IMR-90 (cell line): ENCODE measurements around the gene CCDC148. TPM values are rescaled to one million over a fixed set of nuclear protein-coding genes. Genes with fewer than 3 reads are reported as not detected.

ENCODE experiments used
- ATAC-seq: fragments of 200-7000 bp; cut with Tn5 transposase; 2 replicates; pipeline ENCODE4 v1.9.1; 2020; ENCODE audit warnings: low read depth, mild to moderate bottlenecking, moderate library complexity
- BruUV-seq: library from RNA; stranded (reverse); fragments of 400-500 nt; replicated peaks from 2 replicates; lab custom pipeline; 2021; lab: Mats Ljungman, UMichigan
- CTCF ChIA-PET: fragments of 300-600 bp; formaldehyde crosslinking; extraction: SDS; loops from one replicate; lab custom pipeline; 2021; ENCODE audit warnings: antibody characterized with exemption; lab: Yijun Ruan, JAX
- POLR2A ChIA-PET: fragments of 300-600 bp; sonication (Branson Sonifier 250); formaldehyde crosslinking; loops from one replicate; lab custom pipeline; 2022; ENCODE audit warnings: antibody characterized with exemption; ENCODE audit not compliant: unreplicated experiment; lab: Charles Lee
- DNase-seq: peaks from one replicate; pipeline ENCODE4 v3.0.0; 2013
- H2AFZ ChIP-seq: replicated peaks from 2 replicates; pipeline ENCODE3; 2013; ENCODE audit warnings: low read length, mild to moderate bottlenecking; ENCODE audit not compliant: poor library complexity
- H2AK5ac ChIP-seq: 2 replicates; pipeline ENCODE4 v1.6.1; 2013; ENCODE audit warnings: low read depth, low read length, inconsistent platforms
- H2AK9ac ChIP-seq: replicated peaks from 2 replicates; pipeline ENCODE3; 2013; ENCODE audit warnings: mild to moderate bottlenecking, low read depth, low read length, moderate library complexity; ENCODE audit not compliant: poor library complexity
- H2BK120ac ChIP-seq: 2 replicates; pipeline ENCODE4 v1.6.1; 2013; ENCODE audit warnings: low read depth, low read length, inconsistent platforms
- H2BK15ac ChIP-seq: 3 replicates; pipeline ENCODE4 v1.6.1; 2013; ENCODE audit warnings: low read depth, low read length, inconsistent platforms
- H2BK20ac ChIP-seq: 2 replicates; pipeline ENCODE4 v1.6.1; 2013; ENCODE audit warnings: low read depth, mild to moderate bottlenecking, inconsistent platforms, low read length, moderate library complexity
- H2BK5ac ChIP-seq: 2 replicates; pipeline ENCODE4 v1.6.1; 2013; ENCODE audit warnings: mild to moderate bottlenecking, low read depth, low read length, inconsistent platforms; ENCODE audit not compliant: poor library complexity, severe bottlenecking
- H3K14ac ChIP-seq: replicated peaks from 2 replicates; pipeline ENCODE4 v1.6.1; 2013; ENCODE audit warnings: low read depth, low read length, inconsistent platforms
- H3K18ac ChIP-seq: 2 replicates; pipeline ENCODE4 v1.6.1; 2013; ENCODE audit warnings: low read depth, low read length, control low read depth
- H3K23ac ChIP-seq: 2 replicates; pipeline ENCODE4 v1.6.1; 2013; ENCODE audit warnings: low read depth, low read length, inconsistent platforms
- H3K27ac ChIP-seq: 2 replicates; pipeline ENCODE4 v1.5.1; 2013; ENCODE audit warnings: mild to moderate bottlenecking, control low read depth, low read length; ENCODE audit not compliant: insufficient read depth
- H3K27me3 ChIP-seq: 2 replicates; pipeline ENCODE4 v1.6.1; 2013; ENCODE audit warnings: low read length; ENCODE audit not compliant: control insufficient read depth, insufficient read depth
- H3K36me3 ChIP-seq: 2 replicates; pipeline ENCODE4 v1.6.1; 2013; ENCODE audit warnings: low read length, mixed read lengths; ENCODE audit not compliant: control insufficient read depth, insufficient read depth
- H3K4ac ChIP-seq: 2 replicates; pipeline ENCODE4 v1.6.1; 2013; ENCODE audit warnings: low read depth, low read length, inconsistent platforms
- H3K4me1 ChIP-seq: 2 replicates; pipeline ENCODE4 v1.6.1; 2013; ENCODE audit warnings: low read length, mixed read lengths; ENCODE audit not compliant: control insufficient read depth, insufficient read depth
- H3K4me2 ChIP-seq: 2 replicates; pipeline ENCODE4 v1.6.1; 2013; ENCODE audit warnings: low read depth, mild to moderate bottlenecking, control low read depth, low read length, moderate library complexity
- H3K4me3 ChIP-seq: 2 replicates; pipeline ENCODE4 v1.5.1; 2013; ENCODE audit warnings: low read depth, mild to moderate bottlenecking, control low read depth, low read length, moderate library complexity; ENCODE audit not compliant: insufficient read depth
- H3K56ac ChIP-seq: 2 replicates; pipeline ENCODE4 v1.6.1; 2013; ENCODE audit warnings: low read length, inconsistent platforms; ENCODE audit not compliant: insufficient read depth; ENCODE audit errors: extremely low read depth
- H3K79me1 ChIP-seq, 2 experiments: 2 replicates each; pipeline ENCODE4 v1.6.1; 2013; ENCODE audit warnings: low read length in 2 of 2, inconsistent platforms in 1 of 2, low read depth in 1 of 2
- H3K9ac ChIP-seq: 2 replicates; pipeline ENCODE4 v1.6.1; 2013; ENCODE audit warnings: low read depth, low read length, control low read depth
- H3K9me1 ChIP-seq: 2 replicates; pipeline ENCODE4 v1.6.1; 2013; ENCODE audit warnings: low read length, inconsistent platforms; ENCODE audit not compliant: insufficient read depth
- H3K9me3 ChIP-seq: 2 replicates; pipeline ENCODE4 v1.6.1; 2013; ENCODE audit warnings: low read length; ENCODE audit not compliant: control insufficient read depth, insufficient read depth
- H4K20me1 ChIP-seq: 2 replicates; pipeline ENCODE4 v1.6.1; 2013; ENCODE audit warnings: low read length, inconsistent platforms; ENCODE audit not compliant: insufficient read depth
- H4K5ac ChIP-seq: 2 replicates; pipeline ENCODE4 v1.6.1; 2013; ENCODE audit warnings: mild to moderate bottlenecking, low read depth, low read length, control low read depth
- H4K8ac ChIP-seq, 2 experiments: 2 replicates each; pipeline ENCODE4 v1.6.1; 2013; ENCODE audit warnings: low read depth in 2 of 2, low read length in 2 of 2, control low read depth in 1 of 2, inconsistent platforms in 1 of 2
- H4K91ac ChIP-seq: 2 replicates; pipeline ENCODE4 v1.6.1; 2013; ENCODE audit warnings: low read depth, low read length, inconsistent platforms; ENCODE audit not compliant: insufficient read depth
- BHLHE40 ChIP-seq: fragments of 150-350 bp; IDR thresholded peaks from 2 replicates; pipeline ENCODE4 v1.6.1; 2016; ENCODE audit warnings: mild to moderate bottlenecking, low read depth, low read length
- CEBPB ChIP-seq: IDR thresholded peaks from 2 replicates; pipeline ENCODE4 v1.6.1; 2012; ENCODE audit warnings: low read depth, low read length, improper control_type of control experiment
- CHD1 ChIP-seq: IDR thresholded peaks from 2 replicates; pipeline ENCODE4 v1.6.1; 2012; ENCODE audit warnings: low read depth, low read length, improper control_type of control experiment
- CTCF ChIP-seq: conservative IDR thresholded peaks from 2 replicates; pipeline ENCODE4 v1.5.1; 2012; ENCODE audit warnings: mild to moderate bottlenecking, low read depth, low read length, improper control_type of control experiment
- ELK1 ChIP-seq: fragments of 150-350 bp; IDR thresholded peaks from 2 replicates; pipeline ENCODE4 v1.6.1; 2016; ENCODE audit warnings: low read depth, mild to moderate bottlenecking, low read length, moderate library complexity, borderline replicate concordance
- FOS ChIP-seq: fragments of 150-350 bp; IDR thresholded peaks from 2 replicates; pipeline ENCODE4 v1.6.1; 2016; ENCODE audit warnings: low read depth, low read length
- MAFK ChIP-seq: IDR thresholded peaks from 2 replicates; pipeline ENCODE4 v1.6.1; 2012; ENCODE audit warnings: low read depth, low read length, improper control_type of control experiment
- MAZ ChIP-seq: IDR thresholded peaks from 2 replicates; pipeline ENCODE4 v1.6.1; 2012; ENCODE audit warnings: low read depth, mild to moderate bottlenecking, low read length, improper control_type of control experiment, moderate library complexity, borderline replicate concordance
- MXI1 ChIP-seq: IDR thresholded peaks from 2 replicates; pipeline ENCODE4 v1.6.1; 2012; ENCODE audit warnings: low read depth, mild to moderate bottlenecking, low read length, moderate library complexity, borderline replicate concordance
- NFE2L2 ChIP-seq: fragments of 150-350 bp; IDR thresholded peaks from 2 replicates; pipeline ENCODE4 v1.6.1; 2016; ENCODE audit warnings: low read depth, mild to moderate bottlenecking, low read length
- POLR2A ChIP-seq: IDR thresholded peaks from 2 replicates; pipeline ENCODE4 v1.6.1; 2012; ENCODE audit warnings: mild to moderate bottlenecking, low read depth, low read length
- RAD21 ChIP-seq: IDR thresholded peaks from 2 replicates; pipeline ENCODE4 v1.6.1; 2012; ENCODE audit warnings: low read length, improper control_type of control experiment
- RCOR1 ChIP-seq: IDR thresholded peaks from 2 replicates; pipeline ENCODE4 v1.6.1; 2012; ENCODE audit warnings: mild to moderate bottlenecking, low read length, improper control_type of control experiment; ENCODE audit not compliant: insufficient replicate concordance
- RFX5 ChIP-seq: IDR thresholded peaks from 2 replicates; pipeline ENCODE4 v1.8.0; 2012; ENCODE audit warnings: low read depth, mild to moderate bottlenecking, low read length, moderate library complexity
- SMC3 ChIP-seq: fragments of 150-350 bp; IDR thresholded peaks from 2 replicates; pipeline ENCODE4 v1.6.1; 2016; ENCODE audit warnings: low read depth, mild to moderate bottlenecking, antibody characterized with exemption, low read length, moderate library complexity
- USF2 ChIP-seq: fragments of 150-350 bp; IDR thresholded peaks from 2 replicates; pipeline ENCODE4 v1.6.1; 2017; ENCODE audit warnings: mild to moderate bottlenecking, antibody characterized with exemption, low read length, low read depth
- WGBS, 2 experiments: methylation state at CpG; one replicate each; pipeline versions ENCODE4 v1.1.5 to v1.1.7; 2013; ENCODE audit warnings: missing lambda C conversion rate in 2 of 2; ENCODE audit not compliant: insufficient read length in 1 of 2; ENCODE audit errors: extremely low coverage in 2 of 2; 5-methylcytosine and 5-hydroxymethylcytosine counted together
- dilution Hi-C: fragments of 300-500 bp; cut with HindIII; formaldehyde crosslinking; loops from one replicate; pipeline ENCODE4 v1.14.3; 2018; ENCODE audit warnings: low sequenced_read_pairs; ENCODE audit not compliant: unreplicated experiment
- in situ Hi-C: fragments of 300-500 bp; cut with MboI; formaldehyde crosslinking; loops from 3 replicates; pipeline ENCODE4 v1.14.3; 2019; ENCODE audit warnings: low sequenced_read_pairs, inconsistent platforms, mixed read lengths
- intact Hi-C: fragments of 100-400 bp; cut with micrococcal nuclease; formaldehyde crosslinking; loops from 2 replicates; pipeline ENCODE4 v1.10.0; 2022
- polyA plus RNA-seq, 3 experiments: library from polyadenylated mRNA; depleted of rRNA; stranded (reverse); fragments of >200 nt; gene quantifications; 2 replicates each; pipeline ENCODE4 v1.2.3, GENCODE V29; 2012; ENCODE audit warnings: low replicate concordance in 1 of 3
- total RNA-seq: library from RNA; depleted of rRNA; stranded (reverse); fragments of >200 nt; gene quantifications from 2 replicates; pipeline ENCODE4 v1.2.3, GENCODE V29; 2012

Gene CCDC148
- total and polyA plus RNA-seq, 2 of the 4 experiments (the other 2 are of a cell fraction) = 0.18 to 0.31 TPM

GRCh38 chr2:158498749-158499136, 42.2 kb upstream of the CCDC148 start:
- Histone ChIP-seq H4K20me1 (0 out of 2 replicates have a peak, but pooled peaks cover 4% of the 10 kb centered on the region), H3K18ac (no peak overlapping the region), H2BK15ac (no peak overlapping the region), H2BK5ac (no peak overlapping the region), H3K23ac (no peak overlapping the region), H2AFZ (no peak overlapping the region), H3K14ac (no peak overlapping the region), H3K9ac (no peak overlapping the region), H2BK20ac (no peak overlapping the region), H3K56ac (no peak overlapping the region), H3K79me1 (peaks cover 41 to 51% of the 10 kb centered on the region in 2 experiments), H3K4ac (no peak overlapping the region), H3K9me3 (no peaks in the 10 kb centered on the region), H3K27ac (no peak overlapping the region), H4K91ac (no peak overlapping the region), H3K9me1 (peaks cover 7% of the 10 kb centered on the region; the same call in 1 of the 2 replicates), H3K4me3 (no peak overlapping the region), H2AK9ac (no peak overlapping the region), H3K27me3 (no peaks in the 10 kb centered on the region), H2BK120ac (no peak overlapping the region), H4K5ac (no peak overlapping the region), H3K36me3 (no peaks in the 10 kb centered on the region), H3K4me1 (peaks cover 21% of the 10 kb centered on the region), H4K8ac (no peak overlapping the region), H3K4me2 (no peak overlapping the region), H2AK5ac (no peak overlapping the region)
- in situ Hi-C loops (no loop called here), dilution Hi-C loops (no loop called here), intact Hi-C loops (loop anchor here (2.0 to 5.0 kb wide), 2 partner anchors 39 to 42 kb away; partner anchors contain the start of genes CCDC148 and PKP4)
- POLR2A ChIA-PET = no interaction called here
- WGBS, 2 experiments = no CpG with 5 or more reads among the region's 3 CpGs
- CTCF ChIA-PET = interaction anchor here (1.1 kb wide), 1 partner anchor 8 kb away, joined by 3 read pairs; no protein-coding TSS in a partner anchor
- TF ChIP-seq MXI1 (no peak), MAZ (no peak), SMC3 (no peak), POLR2A (no peak), NFE2L2 (no peak), RCOR1 (no peak), BHLHE40 (no peak), MAFK (no peak), USF2 (no peak), ELK1 (no peak), CEBPB (no peak), CTCF (no peak), RAD21 (no peak), CHD1 (no peak), FOS (no peak), RFX5 (no peak)
- ATAC-seq (no peak), DNase-seq (no peak)
- no TSS peak for BruUV-seq
